Measurements from ENCODE around the gene MAPKAPK3. TPM values are rescaled to one million over a fixed set of nuclear protein-coding genes. Genes with fewer than 3 reads are reported as not detected.
"Not testable (repeated sequence)": the region's sequence is repeated elsewhere in the genome, so short reads cannot be mapped to it uniquely, and the experiment has no call there.

Gene MAPKAPK3
- total RNA-seq, 1 donor from 2014 or later = 412 TPM

GRCh38 chr3:50662408-50662807 lies 45.5 kb downstream of the MAPKAPK3 start:
- DNase-seq (ENCODE audit: missing footprints) (no peak), ATAC-seq (no peak)
- intact Hi-C loops (cut with DNase I) = no loop called here

GRCh38 chr3:50665081-50665840 lies 48.3 kb downstream of the MAPKAPK3 start:
- intact Hi-C loops (cut with DNase I) = no loop called here
- ATAC-seq = no peak
- DNase-seq (ENCODE audit: missing footprints) = no peak

GRCh38 chr3:50665841-50666115 lies 48.8 kb downstream of the MAPKAPK3 start:
- DNase-seq (ENCODE audit: missing footprints); ATAC-seq; intact Hi-C loops (cut with DNase I): not testable (repeated sequence)

GRCh38 chr3:50666837-50667236 lies 49.9 kb downstream of the MAPKAPK3 start:
- ATAC-seq (no peak), DNase-seq (ENCODE audit: missing footprints) (no peak)
- intact Hi-C loops (cut with DNase I) = no loop called here

- no peak for ATAC-seq
- intact Hi-C loops (cut with DNase I) = loop anchor here (10.0 kb wide), 1 partner anchor 203 kb away; no protein-coding TSS in a partner anchor
These were observed 54.4 kb downstream of the MAPKAPK3 start for GRCh38 chr3:50671331-50671730.

GRCh38 chr3:50672656-50673055 lies 55.7 kb downstream of the MAPKAPK3 start:
- ATAC-seq (no peak), DNase-seq (ENCODE audit: missing footprints) (no peak)
- intact Hi-C loops (cut with DNase I) = loop anchor here (10.0 kb wide), 1 partner anchor 202 kb away; no protein-coding TSS in a partner anchor

More at GRCh38 chr3:50671331-50671730, 54.4 kb downstream of the MAPKAPK3 start:
- no peak for DNase-seq (ENCODE audit: missing footprints)

GRCh38 chr3:50673931-50674330 lies 57.0 kb downstream of the MAPKAPK3 start:
- intact Hi-C loops (cut with DNase I) = loop anchor here (10.0 kb wide), 1 partner anchor 201 kb away; no protein-coding TSS in a partner anchor
- ATAC-seq = no peak
- DNase-seq (ENCODE audit: missing footprints) = no peak

GRCh38 chr3:50674349-50675178 lies 57.6 kb downstream of the MAPKAPK3 start, which contains the start of gene DOCK3:
TSS of gene DOCK3 (plus strand) at chr3:50674927. CDS start at chr3:50675264, 337 bp downstream.
- DNase-seq (ENCODE audit: missing footprints) (peak; percentile 80), ATAC-seq (peak; percentile 90)
- intact Hi-C loops (cut with DNase I) = loop anchor here (5.0 to 10.0 kb wide), 2 partner anchors 200 to 698 kb away; no protein-coding TSS in a partner anchor

- ATAC-seq (peak; percentile 56), DNase-seq (ENCODE audit: missing footprints) (no peak)
- intact Hi-C loops (cut with DNase I) = loop anchor here (5.0 to 10.0 kb wide), 2 partner anchors 199 to 697 kb away; no protein-coding TSS in a partner anchor
These were observed 58.5 kb downstream of the MAPKAPK3 start for GRCh38 chr3:50675179-50676030.

GRCh38 chr3:50676031-50676705 lies 59.2 kb downstream of the MAPKAPK3 start:
- ATAC-seq (no peak), DNase-seq (ENCODE audit: missing footprints) (no peak)
- intact Hi-C loops (cut with DNase I) = loop anchor here (5.0 to 10.0 kb wide), 2 partner anchors 199 to 696 kb away; no protein-coding TSS in a partner anchor

GRCh38 chr3:50687127-50687751 lies 70.3 kb downstream of the MAPKAPK3 start:
- ATAC-seq (peak; percentile 71), DNase-seq (ENCODE audit: missing footprints) (no peak)
- intact Hi-C loops (cut with DNase I) = no loop called here

GRCh38 chr3:50687916-50688315 lies 71.0 kb downstream of the MAPKAPK3 start:
- ATAC-seq (no peak), DNase-seq (ENCODE audit: missing footprints) (no peak)
- intact Hi-C loops (cut with DNase I) = no loop called here

- intact Hi-C loops (cut with DNase I); ATAC-seq; DNase-seq (ENCODE audit: missing footprints): not testable (repeated sequence)
These were observed 71.7 kb downstream of the MAPKAPK3 start for GRCh38 chr3:50688602-50689001.

- no peak for ATAC-seq
- intact Hi-C loops (cut with DNase I) = no loop called here
- no peak for DNase-seq (ENCODE audit: missing footprints)
These were observed 72.6 kb downstream of the MAPKAPK3 start for GRCh38 chr3:50689558-50689957.

GRCh38 chr3:50695031-50695430 lies 78.1 kb downstream of the MAPKAPK3 start:
- ATAC-seq = no peak
- no peak for DNase-seq (ENCODE audit: missing footprints)
- intact Hi-C loops (cut with DNase I) = no loop called here

GRCh38 chr3:50696276-50696675 lies 79.3 kb downstream of the MAPKAPK3 start:
- ATAC-seq (no peak), DNase-seq (ENCODE audit: missing footprints) (no peak)
- intact Hi-C loops (cut with DNase I) = no loop called here

- intact Hi-C loops (cut with DNase I) = no loop called here
- DNase-seq (ENCODE audit: missing footprints) = no peak
- ATAC-seq = no peak
These were observed 81.3 kb downstream of the MAPKAPK3 start for GRCh38 chr3:50698269-50698668.
